ENCODE measurements around the gene MYD88.
A peak's percentile ranks its signal among the peaks of the same experiment; 100 is the strongest.

MYD88 gene

GRCh38 chr3:38138349-38139190, at the start of gene MYD88:
MYD88 (plus strand) TSS chr3:38138661; CDS start chr3:38138701, 40 bp downstream.
- TF ChIP-seq, protein P1, sequence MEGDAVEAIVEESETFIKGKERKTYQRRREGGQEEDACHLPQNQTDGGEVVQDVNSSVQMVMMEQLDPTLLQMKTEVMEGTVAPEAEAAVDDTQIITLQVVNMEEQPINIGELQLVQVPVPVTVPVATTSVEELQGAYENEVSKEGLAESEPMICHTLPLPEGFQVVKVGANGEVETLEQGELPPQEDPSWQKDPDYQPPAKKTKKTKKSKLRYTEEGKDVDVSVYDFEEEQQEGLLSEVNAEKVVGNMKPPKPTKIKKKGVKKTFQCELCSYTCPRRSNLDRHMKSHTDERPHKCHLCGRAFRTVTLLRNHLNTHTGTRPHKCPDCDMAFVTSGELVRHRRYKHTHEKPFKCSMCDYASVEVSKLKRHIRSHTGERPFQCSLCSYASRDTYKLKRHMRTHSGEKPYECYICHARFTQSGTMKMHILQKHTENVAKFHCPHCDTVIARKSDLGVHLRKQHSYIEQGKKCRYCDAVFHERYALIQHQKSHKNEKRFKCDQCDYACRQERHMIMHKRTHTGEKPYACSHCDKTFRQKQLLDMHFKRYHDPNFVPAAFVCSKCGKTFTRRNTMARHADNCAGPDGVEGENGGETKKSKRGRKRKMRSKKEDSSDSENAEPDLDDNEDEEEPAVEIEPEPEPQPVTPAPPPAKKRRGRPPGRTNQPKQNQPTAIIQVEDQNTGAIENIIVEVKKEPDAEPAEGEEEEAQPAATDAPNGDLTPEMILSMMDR (IDR thresholded peaks at IDR 0.05; ENCODE audit: borderline replicate concordance, control extremely low read depth, extremely low read depth, insufficient read depth, missing control alignments) = no peak
- in situ Hi-C loops (cut with MboI; ENCODE audit: low sequenced_read_pairs, unreplicated experiment) = loop anchor here (25.0 kb wide), 1 partner anchor 349 kb away; the partner anchor contains the start of gene EXOG
- peak; percentile 87 for DNase-seq (ENCODE audit: low spot score)

DNA sequence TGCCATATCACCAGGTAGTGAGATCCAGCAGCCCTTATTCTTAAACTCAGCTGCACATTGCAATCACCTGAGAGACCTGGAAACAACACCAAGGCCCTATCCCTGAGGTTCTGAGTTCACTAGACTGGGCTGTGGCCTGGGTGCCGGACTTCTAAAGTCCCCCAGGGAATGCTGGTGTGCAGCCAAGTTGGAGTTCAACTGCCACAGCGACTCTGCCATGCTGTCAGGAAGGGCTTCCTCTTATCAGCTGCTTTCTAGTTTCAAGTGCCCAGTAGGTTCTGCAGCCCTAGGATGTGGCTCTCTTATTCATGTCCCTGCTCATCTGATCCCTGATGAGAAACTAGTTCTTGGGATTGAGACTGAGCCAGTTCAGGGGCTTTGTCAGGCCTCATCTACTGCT, 49.3 kb upstream of the MYD88 start:
- TF ChIP-seq, protein P1 (IDR thresholded peaks at IDR 0.05; ENCODE audit: borderline replicate concordance, control extremely low read depth, extremely low read depth, insufficient read depth, missing control alignments) = no peak
- DNase-seq (ENCODE audit: low spot score) = no peak
- in situ Hi-C loops (cut with MboI; ENCODE audit: low sequenced_read_pairs, unreplicated experiment) = no loop called here

DNA sequence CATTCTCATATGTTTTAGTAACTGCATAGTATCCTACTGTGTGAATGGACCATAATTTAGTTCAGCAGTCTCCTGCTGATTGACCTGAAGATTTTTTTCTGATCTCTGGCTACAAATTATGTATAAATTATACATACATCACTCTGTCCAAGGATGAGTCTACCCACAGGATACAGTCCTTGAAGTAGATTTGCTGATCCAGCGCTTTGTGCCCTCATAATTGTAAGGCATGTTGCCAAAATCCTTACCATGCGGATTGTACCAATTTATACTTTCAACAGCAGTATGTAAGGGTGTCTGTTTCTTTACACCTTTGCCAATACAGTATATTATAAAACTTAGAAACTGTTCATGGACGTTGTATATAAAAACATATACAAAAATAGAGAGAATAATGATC, 48.0 kb upstream of the MYD88 start:
- in situ Hi-C loops (cut with MboI; ENCODE audit: low sequenced_read_pairs, unreplicated experiment) = no loop called here
- no peak for DNase-seq (ENCODE audit: low spot score)
- TF ChIP-seq, protein P1 (IDR thresholded peaks at IDR 0.05; ENCODE audit: borderline replicate concordance, control extremely low read depth, extremely low read depth, insufficient read depth, missing control alignments) = no peak

DNA sequence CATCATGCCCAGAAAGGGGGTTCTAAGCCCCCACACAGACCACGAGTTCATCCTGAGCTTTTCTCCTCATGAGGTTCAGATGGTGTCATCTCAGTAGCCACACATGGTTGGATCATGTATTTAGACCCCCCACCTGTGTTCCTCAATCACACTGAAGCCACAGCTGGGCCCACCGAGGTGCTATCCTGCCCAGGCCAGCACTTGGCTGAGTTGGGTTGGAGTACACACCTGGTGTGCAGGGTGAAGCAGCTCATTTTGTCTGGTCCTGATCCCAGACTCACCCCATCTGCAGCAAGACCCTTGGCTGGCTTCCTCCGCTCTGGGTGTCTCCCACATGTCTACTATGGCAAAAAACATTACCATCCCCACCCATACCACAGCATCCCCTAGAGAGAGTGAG, 43.5 kb upstream of the MYD88 start:
- in situ Hi-C loops (cut with MboI; ENCODE audit: low sequenced_read_pairs, unreplicated experiment) = no loop called here
- TF ChIP-seq, protein P1 (IDR thresholded peaks at IDR 0.05; ENCODE audit: borderline replicate concordance, control extremely low read depth, extremely low read depth, insufficient read depth, missing control alignments) = no peak
- no peak for DNase-seq (ENCODE audit: low spot score)

GRCh38 chr3:38095669-38096483, 42.6 kb upstream of the MYD88 start:
- in situ Hi-C loops (cut with MboI; ENCODE audit: low sequenced_read_pairs, unreplicated experiment) = no loop called here
- no peak for DNase-seq (ENCODE audit: low spot score)
- TF ChIP-seq, protein P1 (IDR thresholded peaks at IDR 0.05; ENCODE audit: borderline replicate concordance, control extremely low read depth, extremely low read depth, insufficient read depth, missing control alignments) = no peak

- DNase-seq (ENCODE audit: low spot score) = no peak
- TF ChIP-seq, protein P1 (IDR thresholded peaks at IDR 0.05; ENCODE audit: borderline replicate concordance, control extremely low read depth, extremely low read depth, insufficient read depth, missing control alignments) = no peak
- in situ Hi-C loops (cut with MboI; ENCODE audit: low sequenced_read_pairs, unreplicated experiment) = no loop called here
Observed at GRCh38 chr3:38097446-38098375, 40.8 kb upstream of the MYD88 start.
